Hepatocyte (in vitro differentiated cells): Measurements from ENCODE around the gene SLC25A34. TPM values are rescaled to one million over a fixed set of nuclear protein-coding genes. Genes with fewer than 3 reads are reported as not detected.

Experiments
- DNase-seq: peaks from one replicate; pipeline ENCODE4 v3.0.0-alpha.2; 2016; ENCODE audit warnings: low spot score
- H2AFZ ChIP-seq: fragments of 200-600 bp; sonication (generic); 2 replicates; pipeline ENCODE4 v1.6.0; 2016; ENCODE audit warnings: antibody characterized with exemption, mild to moderate bottlenecking
- H3K27ac ChIP-seq: fragments of 200-600 bp; sonication (generic); 2 replicates; pipeline ENCODE4 v1.5.1; 2016; ENCODE audit warnings: mild to moderate bottlenecking
- H3K27me3 ChIP-seq: fragments of 200-600 bp; sonication (generic); 2 replicates; pipeline ENCODE4 v1.6.1; 2016
- H3K36me3 ChIP-seq: fragments of 200-600 bp; sonication (generic); replicated peaks from 2 replicates; pipeline ENCODE4 v1.5.1; 2016; ENCODE audit warnings: low read depth; ENCODE audit not compliant: insufficient read depth
- H3K4me1 ChIP-seq: fragments of 200-600 bp; sonication (generic); 2 replicates; pipeline ENCODE4 v1.5.1; 2016; ENCODE audit warnings: mild to moderate bottlenecking, moderate library complexity; ENCODE audit not compliant: insufficient read depth
- H3K4me2 ChIP-seq: fragments of 200-600 bp; sonication (generic); 2 replicates; pipeline ENCODE4 v1.6.0; 2016
- H3K4me3 ChIP-seq: fragments of 200-600 bp; sonication (generic); 2 replicates; pipeline ENCODE4 v1.5.1; 2016; ENCODE audit warnings: mild to moderate bottlenecking
- H3K79me2 ChIP-seq: fragments of 200-600 bp; sonication (generic); 2 replicates; pipeline ENCODE4 v1.6.0; 2017; ENCODE audit warnings: mild to moderate bottlenecking
- H3K9me2 ChIP-seq: fragments of 200-600 bp; sonication (generic); replicated peaks from 2 replicates; pipeline ENCODE4 v1.6.0; 2017; ENCODE audit warnings: mild to moderate bottlenecking; ENCODE audit not compliant: insufficient read depth
- H3K9me3 ChIP-seq: fragments of 200-600 bp; sonication (generic); 2 replicates; pipeline ENCODE4 v1.5.1; 2016; ENCODE audit warnings: low read depth, mild to moderate bottlenecking
- H4K20me1 ChIP-seq: fragments of 200-600 bp; sonication (generic); 2 replicates; pipeline ENCODE4 v1.6.0; 2016; ENCODE audit warnings: mild to moderate bottlenecking; ENCODE audit not compliant: insufficient read depth, poor library complexity, severe bottlenecking
- CTCF ChIP-seq: fragments of 200-600 bp; sonication (generic); IDR thresholded peaks from 2 replicates; pipeline ENCODE4 v1.5.1; 2016; ENCODE audit warnings: antibody characterized with exemption, mild to moderate bottlenecking; ENCODE audit not compliant: poor library complexity
- EZH2 ChIP-seq: fragments of 200-600 bp; sonication (generic); IDR thresholded peaks from 2 replicates; pipeline ENCODE4 v1.6.1; 2016; ENCODE audit warnings: antibody characterized with exemption, mild to moderate bottlenecking, borderline replicate concordance
- EZH2phosphoT487 ChIP-seq: fragments of 200-600 bp; sonication (generic); IDR thresholded peaks from one replicate; pipeline ENCODE4 v1.6.1; 2018; ENCODE audit warnings: antibody characterized with exemption, mild to moderate bottlenecking, low read depth, moderate library complexity; ENCODE audit not compliant: unreplicated experiment, severe bottlenecking
- WGBS: methylation state at CpG from one replicate; pipeline ENCODE4 v1.1.6; 2016; ENCODE audit warnings: low lambda C conversion rate; ENCODE audit errors: missing lambda C conversion rate; 5-methylcytosine and 5-hydroxymethylcytosine counted together
- polyA plus RNA-seq: library from polyadenylated mRNA; unstranded; fragments of >200 nt; fragmentation: Nextera tagmentation; extraction: Ambion mirVana; gene quantifications from 2 replicates; pipeline ENCODE4 v1.2.1, GENCODE V29; 2016
- total RNA-seq: library from RNA; depleted of rRNA; stranded (reverse); fragments of >200 nt; gene quantifications from 2 replicates; pipeline ENCODE4 v1.2.3, GENCODE V29; 2014

The SLC25A34 gene
- total and polyA plus RNA-seq, 2 experiments from 2014 or later: 0.71 to 0.87 TPM

GRCh38 chr1:15756143-15757015 is 20.3 kb downstream of the SLC25A34 start:
- Histone ChIP-seq H3K27me3 (no peaks in the 10 kb centered on the region), H3K4me3 (no peak overlapping the region)
- WGBS: 78% methylated on average over 21 of the region's 21 CpGs

GRCh38 chr1:15757016-15757543 is 21.0 kb downstream of the SLC25A34 start:
- H3K4me3 ChIP-seq: no peak overlapping the region
- H4K20me1 ChIP-seq: peaks cover 16% of the 10 kb centered on the region
- no peaks in the 10 kb centered on the region for H3K9me2 ChIP-seq
- TF ChIP-seq CTCF (no peak), EZH2 (no peak), EZH2phosphoT487 (no peak)
- 79% methylated on average over 9 of the region's 9 CpGs for WGBS
- H3K4me2 ChIP-seq: peak overlapping the region; percentile 87
- no peaks in the 10 kb centered on the region for H3K36me3 ChIP-seq
- DNase-seq: no peak
- H3K27ac ChIP-seq: peak overlapping the region; percentile 95
- H3K4me1 ChIP-seq: peaks cover 36% of the 10 kb centered on the region
- peaks cover 38% of the 10 kb centered on the region for H3K79me2 ChIP-seq
- H3K9me3 ChIP-seq: no peaks in the 10 kb centered on the region
- H2AFZ ChIP-seq: no peak overlapping the region
- H3K27me3 ChIP-seq: no peaks in the 10 kb centered on the region

More at GRCh38 chr1:15756143-15757015, 20.3 kb downstream of the SLC25A34 start:
- H2AFZ ChIP-seq: no peak overlapping the region
- no peaks in the 10 kb centered on the region for H3K9me3 ChIP-seq
- H3K9me2 ChIP-seq: no peaks in the 10 kb centered on the region
- no peak for DNase-seq
- no peaks in the 10 kb centered on the region for H3K36me3 ChIP-seq
- H3K4me1 ChIP-seq: peaks cover 30% of the 10 kb centered on the region
- H3K27ac ChIP-seq: peak overlapping the region; percentile 95
- H3K79me2 ChIP-seq: peaks cover 31% of the 10 kb centered on the region
- no peak overlapping the region for H3K4me2 ChIP-seq
- no peak for TF ChIP-seq EZH2phosphoT487
- no peak for TF ChIP-seq CTCF
- no peak for TF ChIP-seq EZH2
- peaks cover 9% of the 10 kb centered on the region for H4K20me1 ChIP-seq

- H3K36me3 ChIP-seq: no peaks in the 10 kb centered on the region
- H2AFZ ChIP-seq: peak overlapping the region; percentile 51
- peaks cover 44% of the 10 kb centered on the region for H3K79me2 ChIP-seq
- peak overlapping the region; percentile 87 for H3K4me2 ChIP-seq
- H4K20me1 ChIP-seq: peaks cover 22% of the 10 kb centered on the region
- H3K4me3 ChIP-seq: peak overlapping the region; percentile 98
- peak; percentile 86 for DNase-seq
- H3K27me3 ChIP-seq: no peaks in the 10 kb centered on the region
- peak overlapping the region; percentile 95 for H3K27ac ChIP-seq
- H3K9me3 ChIP-seq: no peaks in the 10 kb centered on the region
- TF ChIP-seq EZH2phosphoT487 (no peak), EZH2 (no peak), CTCF (no peak)
- H3K4me1 ChIP-seq: peaks cover 42% of the 10 kb centered on the region
- H3K9me2 ChIP-seq: no peaks in the 10 kb centered on the region
- WGBS: 6% methylated on average over 23 of the region's 24 CpGs
Measured at GRCh38 chr1:15757575-15758342, 21.7 kb downstream of the SLC25A34 start.
